Endodermal cell (in vitro differentiated cells): ENCODE measurements around the gene PRIM2. TPM values are rescaled to one million over a fixed set of nuclear protein-coding genes. Genes with fewer than 3 reads are reported as not detected.
"Not testable (repeated sequence)": the region's sequence is repeated elsewhere in the genome, so short reads cannot be mapped to it uniquely, and the experiment has no call there.

Experiments used
- DNase-seq: peaks from one replicate; pipeline ENCODE4 v3.0.0-alpha.2; 2017
- H3K27ac ChIP-seq: 2 replicates; pipeline ENCODE4 v1.5.1; 2013; ENCODE audit warnings: mild to moderate bottlenecking, low read depth, low read length, moderate library complexity
- H3K27me3 ChIP-seq: 2 replicates; pipeline ENCODE4 v1.6.1; 2013; ENCODE audit warnings: mild to moderate bottlenecking, low read length, moderate library complexity; ENCODE audit not compliant: insufficient read depth, control insufficient read depth, poor library complexity, severe bottlenecking
- H3K36me3 ChIP-seq: 2 replicates; pipeline ENCODE4 v1.7.0; 2013; ENCODE audit warnings: mild to moderate bottlenecking, low read length, moderate library complexity; ENCODE audit not compliant: control insufficient read depth, insufficient read depth
- H3K4me1 ChIP-seq: one replicate; pipeline ENCODE4 v1.7.0; 2013; ENCODE audit warnings: low read length; ENCODE audit not compliant: control insufficient read depth, insufficient read depth
- H3K4me3 ChIP-seq: 2 replicates; pipeline ENCODE4 v1.5.1; 2013; ENCODE audit warnings: mild to moderate bottlenecking, low read length, moderate library complexity
- H3K9ac ChIP-seq: 2 replicates; pipeline ENCODE4 v1.6.1; 2013; ENCODE audit warnings: mild to moderate bottlenecking, low read length, moderate library complexity; ENCODE audit not compliant: poor library complexity, severe bottlenecking; ENCODE audit errors: extremely low read depth
- H3K9me3 ChIP-seq: 2 replicates; pipeline ENCODE4 v1.6.1; 2013; ENCODE audit warnings: mild to moderate bottlenecking, low read length, moderate library complexity; ENCODE audit not compliant: control insufficient read depth
- H3K27ac Mint-ChIP-seq: 2 replicates; pipeline ENCODE4 v1.8.0; 2020; ENCODE audit warnings: mixed read lengths
- H3K27me3 Mint-ChIP-seq: 2 replicates; pipeline ENCODE4 v1.8.0; 2021; ENCODE audit warnings: mild to moderate bottlenecking, mixed read lengths; ENCODE audit not compliant: insufficient read depth
- H3K36me3 Mint-ChIP-seq: 2 replicates; pipeline ENCODE4 v1.8.0; 2020; ENCODE audit warnings: low read depth, mixed read lengths
- H3K4me1 Mint-ChIP-seq: 2 replicates; pipeline ENCODE4 v1.8.0; 2020; ENCODE audit warnings: mixed read lengths
- H3K4me3 Mint-ChIP-seq: 2 replicates; pipeline ENCODE4 v1.8.0; 2020; ENCODE audit warnings: mild to moderate bottlenecking, moderate library complexity, mixed read lengths
- H3K9me3 Mint-ChIP-seq: 2 replicates; pipeline ENCODE4 v1.8.0; 2020; ENCODE audit warnings: mild to moderate bottlenecking, mixed read lengths
- CTCF ChIP-seq: fragments of 200-600 bp; sonication (generic); conservative IDR thresholded peaks from 2 replicates; pipeline ENCODE4 v1.5.0; 2021; ENCODE audit warnings: antibody characterized with exemption, mild to moderate bottlenecking
- WGBS, 2 experiments: methylation state at CpG; one replicate each; pipeline versions ENCODE4 v1.1.5 to v1.1.7; 2013; ENCODE audit warnings: missing lambda C conversion rate in 2 of 2, mixed read lengths in 1 of 2; ENCODE audit not compliant: insufficient coverage in 1 of 2, insufficient read length in 1 of 2; 5-methylcytosine and 5-hydroxymethylcytosine counted together
- total RNA-seq, 2 donors: library from RNA; stranded (reverse); fragmentation: NEBNext Ultra II Directional in 1 of 2; extraction: Animal tissue kit (Norgen Biotek cat#: 25700) in 1 of 2; gene quantifications; 2 replicates in 1 of 2; 3 replicates in 1 of 2; pipeline ENCODE4 v1.2.1, GENCODE V29; 2021

The PRIM2 gene
- total RNA-seq, 2 donors from 2014 or later = 30.9 to 43.1 TPM

DNA sequence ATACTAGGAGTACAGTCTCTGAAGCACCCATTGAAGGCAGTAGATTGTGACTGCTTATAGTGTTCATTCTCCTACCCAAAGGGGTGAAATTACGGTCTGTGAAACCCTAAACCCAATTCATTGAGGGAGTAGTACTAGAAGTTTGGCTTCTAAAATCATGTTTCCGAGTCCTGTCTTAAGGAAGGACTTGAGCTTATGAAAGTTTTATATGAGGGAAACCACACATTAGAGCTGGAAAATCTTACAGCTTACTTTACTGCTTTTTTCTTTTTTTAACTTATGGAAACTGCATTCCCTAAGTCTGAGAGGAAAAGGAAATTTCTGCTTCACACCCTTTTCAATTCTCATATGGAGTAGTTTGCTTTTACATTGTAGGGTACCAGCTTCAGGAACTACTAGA is 38.4 kb upstream of the PRIM2 start:
- no peaks in the 10 kb centered on the region for H3K27me3 Mint-ChIP-seq
- H3K9me3 Mint-ChIP-seq = peaks cover 11% of the 10 kb centered on the region
- no peak overlapping the region for H3K27ac Mint-ChIP-seq
- no peak for TF ChIP-seq CTCF
- Histone ChIP-seq H3K4me3 (no peak overlapping the region), H3K9ac (no peak overlapping the region), H3K36me3 (no peaks in the 10 kb centered on the region), H3K27ac (no peak overlapping the region), H3K27me3 (no peaks in the 10 kb centered on the region), H3K9me3 (peaks cover 13% of the 10 kb centered on the region), H3K4me1 (no peaks in the 10 kb centered on the region)
- DNase-seq = no peak
- no peaks in the 10 kb centered on the region for H3K4me1 Mint-ChIP-seq
- 83 to 90% methylated on average over 2 of the region's 2 CpGs for WGBS, 2 experiments
- peaks cover 2% of the 10 kb centered on the region for H3K36me3 Mint-ChIP-seq
- H3K4me3 Mint-ChIP-seq = no peak overlapping the region

GRCh38 chr6:57283106-57283505 is 34.3 kb upstream of the PRIM2 start:
- Histone ChIP-seq H3K27me3 (no peaks in the 10 kb centered on the region), H3K9me3 (no peaks in the 10 kb centered on the region), H3K36me3 (no peaks in the 10 kb centered on the region), H3K9ac (no peak overlapping the region), H3K4me3 (no peak overlapping the region), H3K4me1 (no peaks in the 10 kb centered on the region), H3K27ac (no peak overlapping the region)
- no peak for DNase-seq
- no peaks in the 10 kb centered on the region for H3K4me1 Mint-ChIP-seq
- TF ChIP-seq CTCF = no peak
- H3K27ac Mint-ChIP-seq = no peak overlapping the region
- H3K27me3 Mint-ChIP-seq = no peaks in the 10 kb centered on the region
- H3K9me3 Mint-ChIP-seq = peaks cover 5% of the 10 kb centered on the region
- no peak overlapping the region for H3K4me3 Mint-ChIP-seq
- no peaks in the 10 kb centered on the region for H3K36me3 Mint-ChIP-seq

DNA sequence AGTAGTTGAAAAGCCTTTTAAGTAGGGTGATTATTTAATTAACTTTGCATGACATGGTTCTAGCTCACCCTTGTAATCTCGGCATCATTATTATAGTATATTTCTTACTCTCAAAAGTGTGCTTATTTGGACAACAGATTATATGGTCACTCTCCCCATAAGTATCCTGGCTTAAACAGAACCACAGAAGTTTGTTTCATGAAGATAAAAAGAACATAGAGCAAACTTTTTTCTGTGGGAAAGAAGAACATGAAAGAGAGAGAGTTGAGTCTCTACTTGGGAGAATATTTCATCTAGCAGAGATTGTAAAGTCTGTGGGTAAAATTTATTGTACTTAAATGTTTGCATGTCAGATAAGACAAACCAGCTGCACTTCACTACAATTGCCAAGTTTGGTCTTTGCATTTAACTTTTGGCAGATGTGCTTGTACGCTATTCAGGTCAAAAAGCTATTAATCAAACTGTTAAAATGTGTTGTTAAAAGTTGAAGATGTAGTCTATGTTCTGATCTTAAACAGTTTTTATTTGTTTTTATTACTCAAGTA is 33.4 kb upstream of the PRIM2 start:
- Histone ChIP-seq H3K36me3 (no peaks in the 10 kb centered on the region), H3K27ac (no peak overlapping the region), H3K4me3 (no peak overlapping the region), H3K9ac (no peak overlapping the region), H3K9me3 (no peaks in the 10 kb centered on the region), H3K27me3 (no peaks in the 10 kb centered on the region), H3K4me1 (no peaks in the 10 kb centered on the region)
- no peak for DNase-seq
- no peak for TF ChIP-seq CTCF
- H3K4me1 Mint-ChIP-seq = no peaks in the 10 kb centered on the region
- peaks cover 5% of the 10 kb centered on the region for H3K9me3 Mint-ChIP-seq
- no peaks in the 10 kb centered on the region for H3K36me3 Mint-ChIP-seq
- 83 to 100% methylated on average over 1 of the region's 2 CpGs for WGBS, 2 experiments
- H3K27me3 Mint-ChIP-seq = no peaks in the 10 kb centered on the region
- H3K27ac Mint-ChIP-seq = no peak overlapping the region
- H3K4me3 Mint-ChIP-seq = no peak overlapping the region

DNA sequence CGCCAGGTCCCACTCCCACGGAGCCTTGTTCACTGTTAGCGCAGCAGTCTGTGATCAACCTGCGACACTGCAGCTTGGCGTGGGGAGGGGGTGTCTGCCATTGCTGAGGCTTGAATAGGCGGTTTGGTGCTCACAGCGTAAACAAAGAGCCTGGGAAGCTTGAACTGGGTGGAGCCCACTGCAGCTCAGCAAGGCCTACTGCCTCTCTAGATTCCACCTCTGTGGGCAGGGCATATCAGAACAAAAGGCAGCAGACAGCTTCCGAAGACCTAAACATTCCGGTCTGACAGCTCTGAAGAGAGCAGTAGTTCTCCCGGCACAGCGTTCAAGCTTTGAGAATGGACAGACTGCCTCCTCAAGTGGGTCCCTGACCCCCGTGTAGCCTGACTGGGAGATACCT is 29.3 kb upstream of the PRIM2 start:
- H3K4me1 ChIP-seq, H3K9me3 ChIP-seq, H3K27ac Mint-ChIP-seq, H3K27me3 ChIP-seq, H3K27ac ChIP-seq, H3K36me3 ChIP-seq, H3K9me3 Mint-ChIP-seq, H3K4me3 Mint-ChIP-seq, H3K4me1 Mint-ChIP-seq, H3K36me3 Mint-ChIP-seq, H3K27me3 Mint-ChIP-seq, H3K4me3 ChIP-seq, H3K9ac ChIP-seq: not testable (repeated sequence)
- DNase-seq = peak; percentile 73
- WGBS, 2 experiments = 62 to 85% methylated on average over 5 to 12 of the region's 12 CpGs

DNA sequence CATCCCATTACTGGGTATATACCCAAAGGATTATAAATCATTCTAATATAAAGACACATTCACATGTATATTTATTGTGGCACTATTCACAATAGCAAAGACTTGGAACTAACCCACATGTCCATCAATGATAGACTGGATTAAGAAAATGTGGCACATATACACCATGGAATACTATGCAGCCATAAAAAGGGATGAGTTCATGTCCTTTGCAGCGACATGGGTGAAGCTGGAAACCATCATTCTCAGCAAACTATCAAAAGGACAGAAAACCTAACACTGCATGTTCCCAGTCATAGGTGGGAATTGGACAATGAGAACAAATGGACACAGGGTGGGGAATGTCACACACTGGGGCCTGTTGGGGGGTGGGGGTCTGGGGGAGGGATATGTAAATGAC is 24.0 kb upstream of the PRIM2 start:
- H3K27ac ChIP-seq, H3K9me3 Mint-ChIP-seq, H3K36me3 ChIP-seq, DNase-seq, H3K27me3 Mint-ChIP-seq, H3K4me1 Mint-ChIP-seq, H3K4me3 ChIP-seq, H3K4me1 ChIP-seq, H3K27me3 ChIP-seq, H3K4me3 Mint-ChIP-seq, H3K9me3 ChIP-seq, H3K27ac Mint-ChIP-seq, H3K9ac ChIP-seq, H3K36me3 Mint-ChIP-seq: not testable (repeated sequence)
- 83% methylated on average over 1 of the region's 1 CpG for WGBS, 2 experiments
